HG03175 (cell line): ENCODE results near the gene MAPK12.

Experiments used
- ATAC-seq: cut with Tn5 transposase; IDR thresholded peaks from one replicate; pipeline ENCODE4 v1.9.1; 2021; ENCODE audit warnings: mild to moderate bottlenecking, moderate library complexity; ENCODE audit not compliant: unreplicated experiment

MAPK12 gene

DNA sequence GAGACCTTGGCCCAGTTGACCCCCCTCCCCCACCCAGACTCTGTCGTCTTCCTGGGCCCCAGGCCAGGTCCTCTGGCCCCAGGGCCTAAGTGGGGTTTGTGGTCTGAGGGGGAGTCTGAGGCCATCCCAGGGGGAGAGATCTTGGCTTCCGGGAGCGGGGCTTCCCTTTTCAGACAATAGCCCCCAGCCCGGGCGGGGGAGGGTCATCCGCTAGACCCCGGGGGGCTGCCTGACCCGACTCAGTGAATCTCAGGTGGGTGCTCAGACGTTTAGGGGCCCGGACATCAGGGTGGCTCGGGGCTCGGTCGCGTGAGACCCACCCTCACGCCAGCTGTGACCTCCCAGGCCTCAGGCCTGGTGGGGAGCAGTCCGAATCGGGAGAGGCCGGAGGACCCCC is 8.1 kb upstream of the MAPK12 start:
- ATAC-seq: no peak

DNA sequence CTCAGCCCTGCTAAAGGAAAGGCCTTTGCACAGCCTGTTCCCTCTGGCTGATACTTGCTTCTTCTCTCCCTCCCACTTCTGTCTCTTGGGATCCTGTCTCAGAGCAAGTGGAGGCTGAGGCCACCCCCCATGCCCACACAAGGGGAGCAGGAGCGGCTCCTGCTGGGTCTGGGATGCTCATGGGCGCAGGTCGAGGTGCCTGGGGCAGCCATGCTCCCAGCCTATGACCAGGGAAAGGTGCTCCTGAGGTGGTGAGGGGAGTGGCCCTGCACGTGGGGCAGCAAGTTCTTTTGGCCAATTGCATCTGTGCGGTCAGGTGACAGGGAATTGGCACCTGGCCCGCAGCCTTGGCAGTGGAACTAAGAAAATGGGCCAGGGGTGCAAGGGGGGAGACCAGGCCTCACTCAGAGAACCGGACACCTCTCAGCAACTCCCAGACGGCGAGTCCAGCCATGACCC is 7.2 kb upstream of the MAPK12 start:
- no peak for ATAC-seq

DNA sequence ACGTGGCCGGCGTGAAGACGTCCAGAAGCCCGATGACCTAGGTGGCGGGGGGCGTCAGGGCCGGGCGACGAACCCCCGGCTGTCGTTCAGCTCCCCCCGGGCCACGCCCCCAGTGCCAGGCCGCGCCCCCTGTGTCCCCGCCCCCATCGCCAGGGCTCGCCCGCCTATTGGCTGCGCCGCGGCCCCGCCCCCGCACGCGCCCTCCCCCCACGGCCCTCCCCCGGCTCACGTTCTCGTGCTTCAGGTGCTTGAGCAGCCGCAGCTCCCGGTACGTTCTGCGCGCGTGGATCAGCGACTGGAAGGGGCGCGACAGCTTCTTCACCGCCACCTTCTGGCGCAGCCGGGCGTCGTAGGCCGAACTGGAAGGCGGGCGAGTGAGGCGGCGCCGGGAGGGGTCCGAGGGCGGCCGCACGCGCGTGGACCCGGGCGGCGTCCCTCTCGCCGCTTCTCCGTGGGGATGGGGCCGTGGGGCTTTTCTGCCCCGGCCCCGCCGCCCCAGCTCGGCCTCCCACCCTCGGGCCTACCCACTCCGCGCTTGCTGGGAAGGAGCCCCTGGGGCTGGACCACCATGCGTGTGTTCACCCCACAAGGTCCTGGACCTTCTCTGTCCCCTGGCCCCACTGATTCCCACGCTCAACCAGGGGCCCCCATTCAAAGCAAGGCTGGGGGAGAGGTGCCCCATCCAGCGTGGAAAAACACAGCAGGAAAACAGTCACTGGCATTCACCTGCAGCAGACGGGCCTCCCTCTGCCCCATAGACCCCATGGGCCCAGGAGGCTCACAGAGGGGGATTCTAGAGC is 6.3 kb upstream of the MAPK12 start:
- ATAC-seq: no peak

DNA sequence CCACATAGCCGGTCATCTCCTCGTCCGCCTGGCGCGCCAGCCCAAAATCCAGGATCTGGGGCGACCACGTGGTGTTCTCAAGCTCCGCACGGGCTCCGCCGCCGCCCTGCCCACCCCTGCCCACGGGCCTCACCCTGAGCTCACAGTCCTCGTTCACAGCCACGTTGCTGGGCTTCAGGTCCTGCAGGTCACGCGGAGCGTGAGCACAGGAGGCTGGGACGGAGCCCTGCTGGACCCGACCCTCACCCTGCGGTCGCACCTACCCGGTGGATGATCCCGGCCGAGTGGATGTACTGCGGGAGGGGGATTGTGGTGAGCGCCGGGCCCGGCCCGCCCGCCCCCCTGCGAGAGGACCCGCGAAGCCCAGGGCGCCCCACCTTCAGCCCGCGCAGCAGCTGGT is 5.5 kb upstream of the MAPK12 start:
- no peak for ATAC-seq

DNA sequence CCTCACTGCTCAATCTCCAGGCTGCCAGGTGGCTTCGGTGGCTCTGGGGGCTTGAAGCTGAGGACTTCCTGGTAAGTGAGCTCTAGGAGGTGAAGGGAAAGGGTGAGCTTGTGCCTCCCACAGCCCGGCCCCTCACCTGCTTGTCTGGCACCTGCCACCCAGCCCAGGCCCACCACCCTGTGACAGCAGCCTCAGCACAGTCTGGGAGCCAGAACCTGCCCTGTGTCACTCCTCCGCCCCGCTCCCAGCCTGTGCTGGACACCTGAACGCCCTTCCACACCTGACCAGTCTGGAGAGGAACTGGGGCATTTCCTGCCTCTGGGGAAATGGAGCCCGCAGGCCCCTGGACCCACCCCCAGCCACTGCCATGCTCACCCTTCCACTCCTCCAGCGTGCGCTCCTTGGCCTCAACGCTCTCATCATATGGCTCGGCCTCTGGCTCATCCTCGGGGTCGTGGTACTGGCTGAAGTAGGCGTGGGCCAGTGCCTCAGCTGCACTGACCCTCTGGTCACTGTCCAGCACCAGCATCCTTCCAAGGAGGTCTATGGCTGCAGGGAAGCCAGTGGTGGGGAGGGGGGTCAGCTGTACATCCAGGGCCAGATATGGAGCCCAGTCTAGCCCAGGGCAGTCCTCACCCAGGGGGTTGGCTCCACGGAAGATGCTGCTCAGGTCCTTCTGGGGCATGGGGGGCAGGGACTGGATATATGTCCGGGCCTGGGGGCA is 3.6 kb upstream of the MAPK12 start:
- no peak for ATAC-seq

DNA sequence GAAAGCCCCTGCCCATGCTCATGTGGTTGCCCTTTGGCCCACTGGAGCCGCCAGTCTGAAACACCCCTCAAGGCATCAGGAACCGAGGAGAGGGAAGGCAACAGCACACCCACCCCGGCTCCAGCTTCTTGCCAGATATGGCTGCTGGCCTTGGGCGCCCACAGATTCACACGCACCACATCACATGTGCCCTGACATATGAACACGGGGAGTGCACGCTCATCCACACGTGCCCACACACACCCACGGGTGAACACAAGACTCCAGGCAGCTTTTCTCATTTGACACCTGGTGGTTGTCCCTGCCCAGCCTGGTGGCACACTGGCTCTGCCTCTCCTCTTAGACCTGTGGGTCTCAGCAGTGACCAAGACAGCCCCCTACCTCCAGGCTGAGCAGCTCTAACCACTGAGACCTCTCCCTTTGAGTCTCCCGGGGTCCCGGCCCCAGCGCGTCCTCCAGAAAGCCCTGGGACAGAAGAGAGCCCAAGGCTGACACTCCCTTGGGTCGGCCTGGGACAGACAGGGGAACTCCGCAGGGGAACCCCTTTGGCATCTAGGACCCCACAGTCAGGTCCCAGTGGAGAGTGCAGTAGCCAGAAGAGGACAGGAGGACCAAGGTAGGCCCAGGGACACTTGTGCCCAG is 2.7 kb upstream of the MAPK12 start:
- ATAC-seq: no peak

DNA sequence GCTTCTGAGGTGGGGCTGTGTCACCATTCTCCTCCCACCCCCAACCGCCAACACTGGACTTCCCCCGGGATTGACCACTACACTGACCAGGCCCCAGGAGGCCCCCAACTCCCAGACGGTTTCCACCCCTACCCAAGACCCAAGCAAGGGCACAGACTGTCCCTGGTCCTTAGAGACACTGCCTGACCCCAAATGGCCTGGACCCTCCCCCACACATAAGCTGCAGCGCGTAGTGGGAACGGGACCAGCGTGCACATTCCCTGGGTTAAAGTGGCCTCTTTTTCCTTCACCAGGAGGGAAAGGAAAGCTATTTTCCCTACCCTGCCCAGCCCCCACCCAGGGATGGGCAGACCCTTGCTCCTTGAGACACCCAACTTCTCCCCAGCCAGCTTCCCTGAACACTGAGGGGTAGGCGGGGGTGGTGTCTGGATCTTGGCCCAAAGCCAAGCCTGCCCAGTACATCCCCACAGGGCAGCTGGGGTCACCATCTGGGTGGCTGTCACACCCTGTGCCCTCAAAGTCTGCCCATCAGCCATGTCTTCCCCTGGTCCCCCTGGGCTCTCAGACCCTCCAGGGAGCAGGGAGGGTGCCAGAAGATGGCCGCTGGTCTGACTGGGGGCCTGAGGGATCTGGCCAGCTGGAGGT is 1.6 kb upstream of the MAPK12 start:
- no peak for ATAC-seq

DNA sequence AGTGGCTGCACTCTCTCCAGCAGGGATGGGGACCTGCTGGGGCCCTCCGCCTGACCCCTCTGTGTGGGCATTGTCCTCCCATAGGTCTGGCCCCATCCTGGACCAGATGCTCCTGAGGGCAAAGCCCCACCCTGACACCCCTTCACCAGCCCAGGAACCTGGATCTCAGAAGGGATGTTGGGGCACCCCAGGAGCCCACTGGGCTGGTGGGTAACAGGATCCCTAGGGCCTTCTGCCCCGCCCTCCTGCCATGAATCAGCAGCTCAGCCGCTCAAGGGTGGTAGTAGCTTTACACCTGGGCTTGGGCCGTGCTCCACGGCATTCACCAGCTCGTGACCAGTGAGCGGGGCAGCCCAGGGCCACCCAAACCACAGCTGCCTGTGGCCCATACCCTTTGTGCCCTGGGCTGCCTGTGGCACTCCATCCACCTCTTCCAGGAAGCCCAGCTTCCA is 1.0 kb upstream of the MAPK12 start:
- ATAC-seq: no peak

DNA sequence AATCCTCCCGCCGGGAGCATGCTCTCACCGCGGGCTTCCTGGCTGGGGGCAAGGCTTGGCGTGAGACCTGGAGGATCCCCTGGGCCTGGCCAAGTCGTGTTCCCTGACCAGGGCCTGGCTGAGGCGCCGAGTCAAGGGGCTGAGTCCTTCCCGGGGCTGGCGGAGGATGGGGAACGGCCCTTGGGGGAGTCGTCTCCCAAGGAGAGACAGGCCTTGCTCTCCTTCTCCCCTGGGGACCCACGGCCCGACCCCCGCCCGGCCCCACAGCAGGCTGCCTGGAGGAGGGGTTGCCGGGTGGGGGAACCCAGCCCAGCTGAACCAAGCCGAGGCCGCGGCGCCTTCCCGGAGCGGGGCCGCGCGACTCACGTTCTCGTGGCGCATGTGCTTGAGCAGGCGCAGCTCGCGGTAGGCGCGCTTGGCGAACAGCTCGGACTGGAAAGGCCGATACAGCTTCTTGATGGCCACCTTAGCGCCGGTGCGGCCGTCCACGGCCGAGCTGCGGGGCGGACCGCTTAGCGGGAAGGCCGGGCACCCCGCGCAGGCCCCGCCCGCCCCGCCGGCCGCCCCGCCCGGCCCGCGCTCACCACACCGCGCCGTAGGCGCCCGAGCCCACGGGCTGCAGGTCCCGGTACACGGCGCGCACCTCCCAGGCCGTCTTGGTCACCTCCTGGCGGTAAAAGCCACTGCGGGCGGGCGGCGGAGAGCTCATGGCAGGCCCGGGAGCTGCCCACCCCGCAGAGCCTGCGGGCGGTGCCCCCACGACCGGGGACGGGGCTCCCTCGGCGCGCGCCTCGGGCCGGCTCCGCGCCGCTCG is 475 bp downstream of the MAPK12 start:
- ATAC-seq: no peak

GRCh38 chr22:50260434-50260800 is 1.1 kb downstream of the MAPK12 start:
- ATAC-seq: no peak

- ATAC-seq: no peak
Observed at GRCh38 chr22:50259302-50259701, 2.2 kb downstream of the MAPK12 start.

- no peak for ATAC-seq
Observed at GRCh38 chr22:50258361-50259292, 2.9 kb downstream of the MAPK12 start.

- ATAC-seq: no peak
Observed at GRCh38 chr22:50257451-50258360, 3.8 kb downstream of the MAPK12 start.

GRCh38 chr22:50257041-50257440 is 4.4 kb downstream of the MAPK12 start:
- no peak for ATAC-seq

- ATAC-seq: no peak
Observed at GRCh38 chr22:50256258-50256862, 5.1 kb downstream of the MAPK12 start.

- ATAC-seq: no peak
Observed at GRCh38 chr22:50255607-50256006, 5.9 kb downstream of the MAPK12 start.

GRCh38 chr22:50255099-50255498 is 6.4 kb downstream of the MAPK12 start:
- ATAC-seq: no peak

- no peak for ATAC-seq
Observed at GRCh38 chr22:50253941-50254340, 7.5 kb downstream of the MAPK12 start.
